Gastroesophageal sphincter (tissue), 4 donors: Measurements from ENCODE around the gene IGSF10. TPM values are rescaled to one million over a fixed set of nuclear protein-coding genes. Genes with fewer than 3 reads are reported as not detected.

ENCODE experiments used
- ATAC-seq: fragments of 150-250 bp; one replicate; pipeline ENCODE4 v1.9.1; 2016; ENCODE audit warnings: mild to moderate bottlenecking, moderate library complexity
- H3K27ac ChIP-seq, 4 donors: fragments of 200-600 bp; sonication (generic) in 3 of 4; 1 replicate in 3 of 4; 2 replicates in 1 of 4; pipeline ENCODE4 v1.5.1; 2016 to 2019
- H3K27me3 ChIP-seq: fragments of 200-600 bp; sonication (generic); one replicate; pipeline ENCODE4 v1.5.1; 2019
- H3K36me3 ChIP-seq, 2 donors: fragments of 200-600 bp; sonication (generic); one replicate each; pipeline ENCODE4 v1.5.1; 2019; ENCODE audit warnings: control low read depth in 1 of 2
- H3K4me1 ChIP-seq, 3 donors: fragments of 200-600 bp; sonication (generic); 1 replicate in 2 of 3; 2 replicates in 1 of 3; pipeline ENCODE4 v1.5.1; 2016 to 2019; ENCODE audit warnings: control low read depth in 2 of 3
- H3K4me3 ChIP-seq, 2 donors: fragments of 200-600 bp; sonication (generic); one replicate each; pipeline ENCODE4 v1.5.1; 2019; ENCODE audit warnings: mild to moderate bottlenecking in 1 of 2, moderate library complexity in 1 of 2
- H3K9me3 ChIP-seq, 3 donors: fragments of 200-600 bp; sonication (generic); one replicate each; pipeline ENCODE4 v1.5.1; 2017 to 2019; ENCODE audit warnings: control low read depth in 2 of 3
- EP300 ChIP-seq: sonication (generic); formaldehyde crosslinking; IDR thresholded peaks from one replicate; pipeline ENCODE4 v1.6.1; 2017; ENCODE audit warnings: antibody characterized with exemption, mild to moderate bottlenecking
- POLR2A ChIP-seq, 2 donors: fragments of 450-650 bp; IDR thresholded peaks; one replicate each; pipeline ENCODE4 v1.6.1; 2017; ENCODE audit warnings: antibody characterized with exemption in 2 of 2, mild to moderate bottlenecking in 2 of 2, moderate library complexity in 1 of 2
- POLR2AphosphoS5 ChIP-seq: sonication (generic); formaldehyde crosslinking; IDR thresholded peaks from one replicate; pipeline ENCODE4 v1.6.1; 2017; ENCODE audit warnings: antibody characterized with exemption
- WGBS, 2 donors: methylation state at CpG; one replicate each; pipeline ENCODE4 v1.1.5; 2018; ENCODE audit warnings: low coverage in 1 of 2; 5-methylcytosine and 5-hydroxymethylcytosine counted together
- total RNA-seq, 4 donors: library from RNA; depleted of rRNA; stranded (reverse); fragments of >200 nt; gene quantifications; one replicate each; pipeline ENCODE4 v1.1.0, GENCODE V29; 2016
- TF ChIP-seq, protein P1 (sequence below), 4 experiments: fragments of 200-600 bp in 2 of 4; fragments of 450-650 bp in 2 of 4; sonication (generic) in 1 of 4; IDR thresholded peaks; one replicate each; pipeline ENCODE4 v1.5.1; 2017 to 2019; ENCODE audit warnings: antibody characterized with exemption in 4 of 4, mild to moderate bottlenecking in 2 of 4, moderate library complexity in 2 of 4

The IGSF10 gene
- total RNA-seq, 4 donors from 2014 or later: 1.4 to 8.3 (median 2.4) TPM

DNA sequence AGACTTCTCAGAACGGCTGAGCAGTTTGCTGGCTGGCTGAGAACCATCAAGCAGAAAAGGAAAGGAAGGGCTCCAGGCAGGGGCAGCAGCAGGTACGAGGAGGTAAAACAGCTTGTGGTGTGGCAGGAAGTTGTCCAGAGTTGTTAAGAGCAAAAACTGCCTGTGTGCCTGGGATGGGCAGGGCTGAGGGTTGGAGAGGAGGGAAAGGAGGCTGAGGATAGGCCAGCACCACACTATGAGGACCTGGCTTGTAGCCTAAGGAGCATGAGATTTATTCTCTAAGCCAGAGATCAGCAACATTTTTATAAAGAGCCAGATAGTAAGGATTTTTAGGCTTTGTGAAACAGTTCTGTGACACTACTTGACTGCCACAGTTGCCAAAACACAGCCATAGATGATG is 8.0 kb downstream of the IGSF10 start:
- Histone ChIP-seq H3K9me3 (no peaks in the 10 kb centered on the region), H3K4me3 (no peak overlapping the region), H3K27ac (no peak overlapping the region), H3K36me3 (no peaks in the 10 kb centered on the region), H3K27me3 (no peaks in the 10 kb centered on the region), H3K4me1 (no peaks in the 10 kb centered on the region)
- 28 to 34% methylated on average over 2 of the region's 2 CpGs for WGBS, 2 donors
- ATAC-seq: no peak
- no peak for TF ChIP-seq EP300
- TF ChIP-seq, protein P1, sequence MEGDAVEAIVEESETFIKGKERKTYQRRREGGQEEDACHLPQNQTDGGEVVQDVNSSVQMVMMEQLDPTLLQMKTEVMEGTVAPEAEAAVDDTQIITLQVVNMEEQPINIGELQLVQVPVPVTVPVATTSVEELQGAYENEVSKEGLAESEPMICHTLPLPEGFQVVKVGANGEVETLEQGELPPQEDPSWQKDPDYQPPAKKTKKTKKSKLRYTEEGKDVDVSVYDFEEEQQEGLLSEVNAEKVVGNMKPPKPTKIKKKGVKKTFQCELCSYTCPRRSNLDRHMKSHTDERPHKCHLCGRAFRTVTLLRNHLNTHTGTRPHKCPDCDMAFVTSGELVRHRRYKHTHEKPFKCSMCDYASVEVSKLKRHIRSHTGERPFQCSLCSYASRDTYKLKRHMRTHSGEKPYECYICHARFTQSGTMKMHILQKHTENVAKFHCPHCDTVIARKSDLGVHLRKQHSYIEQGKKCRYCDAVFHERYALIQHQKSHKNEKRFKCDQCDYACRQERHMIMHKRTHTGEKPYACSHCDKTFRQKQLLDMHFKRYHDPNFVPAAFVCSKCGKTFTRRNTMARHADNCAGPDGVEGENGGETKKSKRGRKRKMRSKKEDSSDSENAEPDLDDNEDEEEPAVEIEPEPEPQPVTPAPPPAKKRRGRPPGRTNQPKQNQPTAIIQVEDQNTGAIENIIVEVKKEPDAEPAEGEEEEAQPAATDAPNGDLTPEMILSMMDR (IDR thresholded peaks at IDR 0.05): no peak
- no peak for TF ChIP-seq POLR2A (IDR thresholded peaks at IDR 0.05)
- TF ChIP-seq POLR2AphosphoS5: no peak

DNA sequence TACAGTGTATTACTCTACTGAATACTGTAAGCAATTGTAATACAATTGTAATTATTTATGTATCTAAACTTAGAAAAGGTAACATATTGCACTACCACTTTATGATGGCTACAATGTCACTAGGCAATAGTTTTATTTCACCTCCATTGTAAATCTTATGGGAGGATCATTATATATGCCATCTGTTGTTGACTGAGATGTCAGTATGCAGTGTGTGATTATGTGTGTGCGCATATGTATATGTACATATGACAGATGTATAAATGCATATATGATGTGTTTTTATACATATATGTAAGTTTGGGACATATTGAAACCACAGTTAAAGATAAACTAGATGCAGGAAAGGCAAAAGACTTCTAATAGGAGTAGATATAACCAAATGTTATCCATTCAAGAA is 8.5 kb downstream of the IGSF10 start:
- H3K9me3 ChIP-seq: no peaks in the 10 kb centered on the region
- no peaks in the 10 kb centered on the region for H3K36me3 ChIP-seq
- H3K27ac ChIP-seq: no peak overlapping the region
- H3K27me3 ChIP-seq: no peaks in the 10 kb centered on the region
- H3K4me3 ChIP-seq: no peak overlapping the region
- H3K4me1 ChIP-seq: no peaks in the 10 kb centered on the region
- ATAC-seq: no peak
- TF ChIP-seq EP300 (no peak), POLR2A (IDR thresholded peaks at IDR 0.05) (no peak), POLR2AphosphoS5 (no peak)
- TF ChIP-seq, protein P1 (IDR thresholded peaks at IDR 0.05): no peak
- WGBS, 2 donors: 0 to 56% methylated on average over 1 of the region's 1 CpG

DNA sequence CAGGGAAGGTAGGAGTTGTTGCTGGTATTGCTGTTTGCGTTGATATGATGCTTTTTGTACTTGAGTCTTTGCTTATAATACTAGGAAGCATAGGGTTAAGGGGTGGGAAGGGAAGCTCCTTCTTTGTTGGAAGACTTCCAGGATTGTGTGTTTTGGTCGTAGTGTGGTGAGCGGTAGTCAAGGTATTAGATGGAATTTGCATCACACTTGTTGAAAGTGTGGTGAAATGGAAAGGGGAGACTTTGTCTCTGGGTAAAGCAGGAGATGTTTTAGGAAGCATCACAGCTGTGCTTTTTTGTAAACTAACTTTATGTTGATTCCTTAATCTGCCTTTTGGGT is 14.9 kb downstream of the IGSF10 start:
- Histone ChIP-seq H3K9me3 (no peaks in the 10 kb centered on the region), H3K4me1 (no peaks in the 10 kb centered on the region), H3K36me3 (no peaks in the 10 kb centered on the region), H3K27me3 (no peaks in the 10 kb centered on the region), H3K27ac (no peak overlapping the region), H3K4me3 (no peak overlapping the region)
- 51 to 59% methylated on average over 3 of the region's 3 CpGs for WGBS, 2 donors
- ATAC-seq: no peak
- TF ChIP-seq, protein P1 (IDR thresholded peaks at IDR 0.05): no peak
- TF ChIP-seq EP300 (no peak), POLR2AphosphoS5 (no peak), POLR2A (IDR thresholded peaks at IDR 0.05) (no peak)

DNA sequence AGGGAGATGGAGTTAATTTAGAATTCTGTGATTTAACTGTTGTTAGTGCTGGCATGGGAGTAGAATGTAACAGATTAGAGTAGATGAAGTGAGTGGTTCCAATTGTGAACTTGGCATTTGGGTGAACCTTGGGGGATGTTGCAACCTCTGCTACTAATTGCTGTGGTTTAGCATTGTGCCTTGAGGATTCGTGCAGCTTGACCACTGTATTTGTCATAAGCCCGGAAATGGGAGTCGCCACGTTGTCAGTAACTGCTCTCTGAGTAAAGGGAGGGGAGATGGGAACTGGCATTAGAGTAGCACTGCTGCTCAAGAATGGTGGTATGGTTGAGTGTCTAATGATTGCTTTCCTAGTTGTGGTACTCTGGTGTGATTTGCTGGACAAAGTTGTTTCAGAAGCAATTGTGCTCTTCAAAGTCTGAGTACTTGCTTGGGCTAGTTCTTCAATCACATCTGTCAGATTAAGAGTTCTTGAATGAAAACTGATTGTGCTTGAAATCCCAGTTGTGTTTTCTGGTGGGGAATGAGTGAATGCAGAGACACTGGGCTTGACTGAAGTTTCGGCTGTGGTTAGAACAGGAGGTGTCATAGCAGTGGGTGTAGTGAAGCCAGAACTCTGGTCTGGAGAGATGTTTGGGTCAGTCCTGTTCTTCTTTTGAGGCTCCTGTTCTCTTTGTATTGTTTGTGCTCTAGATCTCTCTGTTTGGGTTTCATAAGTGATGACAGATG is 15.4 kb downstream of the IGSF10 start:
- no peaks in the 10 kb centered on the region for H3K27me3 ChIP-seq
- WGBS, 2 donors: 65 to 100% methylated on average over 1 to 5 of the region's 5 CpGs
- no peak overlapping the region for H3K27ac ChIP-seq
- TF ChIP-seq, protein P1 (IDR thresholded peaks at IDR 0.05): no peak
- TF ChIP-seq POLR2A (IDR thresholded peaks at IDR 0.05) (no peak), EP300 (no peak), POLR2AphosphoS5 (no peak)
- H3K4me3 ChIP-seq: no peak overlapping the region
- H3K36me3 ChIP-seq: no peaks in the 10 kb centered on the region
- no peaks in the 10 kb centered on the region for H3K4me1 ChIP-seq
- H3K9me3 ChIP-seq: no peaks in the 10 kb centered on the region
- no peak for ATAC-seq

DNA sequence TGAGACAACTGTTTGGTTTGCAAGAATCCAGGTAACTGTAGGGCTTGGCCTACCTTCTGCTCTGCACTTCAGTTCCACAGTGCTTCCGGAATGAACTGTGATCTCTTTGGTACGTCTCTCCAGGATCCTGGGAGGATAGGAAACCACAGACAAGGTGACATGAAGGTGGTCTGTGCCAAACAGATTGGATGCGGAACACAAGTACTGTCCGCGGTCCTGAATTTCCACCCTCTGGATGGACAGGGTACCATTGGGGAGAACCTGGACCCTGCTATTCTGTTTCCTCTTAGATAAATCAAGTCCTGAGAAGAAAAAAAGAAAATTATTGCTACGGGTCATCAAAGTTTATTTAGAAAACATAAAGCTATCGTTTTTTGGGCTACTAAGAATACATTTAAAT is 17.3 kb downstream of the IGSF10 start:
- Histone ChIP-seq H3K4me1 (no peaks in the 10 kb centered on the region), H3K27me3 (no peaks in the 10 kb centered on the region), H3K36me3 (no peaks in the 10 kb centered on the region), H3K9me3 (no peaks in the 10 kb centered on the region), H3K4me3 (no peak overlapping the region), H3K27ac (no peak overlapping the region)
- TF ChIP-seq POLR2A (IDR thresholded peaks at IDR 0.05): no peak
- TF ChIP-seq, protein P1 (IDR thresholded peaks at IDR 0.05): no peak
- TF ChIP-seq POLR2AphosphoS5: no peak
- no peak for TF ChIP-seq EP300
- ATAC-seq: no peak
- WGBS, 2 donors: 79% methylated on average over 5 of the region's 7 CpGs
